ENCODE results near the gene LRP2BP.
"Not testable (repeated sequence)": the region's sequence is repeated elsewhere in the genome, so short reads cannot be mapped to it uniquely, and the experiment has no call there.

Gene LRP2BP

GRCh38 chr4:185358959-185359358 lies 36.8 kb downstream of the LRP2BP start:
- DNase-seq = no peak

DNA sequence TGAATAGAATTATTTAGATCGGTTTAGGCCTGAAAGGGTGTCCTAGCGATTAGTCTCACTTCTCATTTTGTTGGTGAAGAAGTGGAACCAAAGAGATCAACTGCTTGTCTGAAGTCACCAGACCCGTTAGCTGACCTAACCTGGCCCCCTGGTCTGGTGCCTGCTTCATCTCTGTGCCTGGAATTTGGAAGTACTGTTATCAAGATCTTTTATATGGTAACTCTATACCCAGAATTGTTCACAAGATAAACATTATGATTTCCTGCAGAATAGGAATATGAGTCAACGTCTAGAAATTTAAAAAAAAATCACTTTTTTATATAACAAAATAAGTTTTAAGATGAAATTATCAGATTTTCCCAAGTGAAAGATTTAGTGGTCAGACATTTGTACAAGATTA lies 37.2 kb downstream of the LRP2BP start:
- DNase-seq = no peak

DNA sequence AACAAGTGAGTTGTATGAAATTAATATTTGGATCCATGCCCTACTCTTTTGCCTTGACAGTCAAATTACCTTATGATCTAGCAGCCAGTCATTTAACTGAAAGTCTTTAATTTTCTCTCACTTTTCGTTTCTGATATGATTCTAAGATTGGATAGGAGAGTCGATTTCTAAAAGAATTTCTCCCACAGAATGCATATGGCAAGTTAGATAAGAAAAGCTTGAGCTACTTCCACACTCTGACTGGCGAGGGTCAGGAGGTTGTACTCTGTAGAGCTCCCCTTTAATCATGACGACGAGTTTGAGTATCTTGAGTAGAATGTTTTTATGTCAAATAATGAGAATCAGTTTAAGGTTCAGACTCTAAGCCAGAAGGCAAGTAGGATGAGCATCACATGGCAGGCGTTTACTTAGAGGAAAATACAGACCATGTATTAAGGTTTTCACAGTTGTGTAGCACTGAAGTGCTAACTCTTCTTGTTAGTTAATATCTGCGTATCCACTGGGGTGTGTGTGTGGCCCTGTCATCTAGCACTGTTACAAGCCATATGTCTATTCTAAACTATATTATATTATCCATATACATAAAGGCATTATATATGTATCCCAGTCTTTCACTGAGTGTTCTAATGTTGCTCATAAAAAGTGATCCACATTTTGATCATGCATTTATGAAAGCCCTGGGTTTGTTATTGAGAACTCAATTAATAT lies 37.8 kb downstream of the LRP2BP start:
- DNase-seq = no peak

DNA sequence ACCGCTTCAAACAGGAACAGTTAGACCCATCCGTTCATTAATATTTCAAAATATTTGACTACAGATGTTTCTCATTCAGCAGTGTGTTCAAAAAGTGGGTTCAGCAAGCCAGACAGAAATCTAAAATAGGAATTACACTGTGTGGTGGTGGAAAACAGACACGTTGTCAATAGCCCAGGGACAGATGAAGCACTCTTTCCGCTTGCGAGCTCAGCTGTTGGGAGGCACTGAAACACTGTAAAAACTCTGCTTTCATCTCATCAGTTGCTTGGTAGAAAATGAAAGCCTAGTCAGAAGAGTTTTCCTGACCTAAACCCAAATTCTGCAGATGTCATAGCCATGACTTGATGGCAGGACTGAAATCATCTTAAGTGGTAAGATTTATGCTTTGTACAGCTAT lies 38.5 kb downstream of the LRP2BP start:
- no peak for DNase-seq

GRCh38 chr4:185352741-185353140 lies 43.0 kb downstream of the LRP2BP start:
- no peak for DNase-seq

DNA sequence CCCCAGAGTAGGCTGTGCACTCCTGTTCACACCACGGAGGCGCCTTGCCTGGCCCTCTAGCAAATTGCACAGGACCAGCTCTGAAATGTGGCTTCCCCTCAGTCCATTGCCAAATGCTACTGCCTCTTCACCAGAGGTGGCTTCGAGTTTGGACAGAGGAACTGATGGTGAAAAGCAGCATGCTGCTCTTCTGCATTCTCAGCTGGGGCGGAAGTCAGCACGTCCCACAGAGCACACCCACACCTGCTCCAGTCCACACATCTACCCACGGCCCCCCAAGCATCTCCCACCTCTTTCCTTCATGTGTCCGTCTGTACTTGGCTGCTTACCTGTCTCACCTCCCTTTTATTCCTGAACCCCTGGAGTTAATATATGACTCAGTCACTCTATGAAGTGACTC lies 43.5 kb downstream of the LRP2BP start:
- DNase-seq = no peak

DNA sequence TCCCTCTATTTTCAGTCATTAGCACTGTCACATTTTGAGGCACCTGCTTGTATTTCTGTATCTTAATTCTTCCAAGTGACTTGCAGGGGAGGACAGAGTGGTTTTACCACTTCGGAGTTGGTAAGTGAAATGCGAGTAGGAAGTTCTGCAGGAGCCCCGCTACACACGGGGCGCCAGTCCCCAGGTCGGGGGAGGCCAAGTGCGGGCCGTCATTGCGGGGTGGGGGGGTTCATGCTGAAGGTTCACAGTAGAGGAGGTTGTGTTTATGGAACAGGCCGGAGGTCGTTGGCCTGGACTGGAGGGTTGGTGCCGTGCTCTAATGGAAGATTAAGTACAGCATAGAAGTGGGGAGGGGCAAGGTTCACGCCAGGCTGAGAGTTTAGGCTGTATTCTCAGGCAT lies 44.0 kb downstream of the LRP2BP start:
- no peak for DNase-seq

DNA sequence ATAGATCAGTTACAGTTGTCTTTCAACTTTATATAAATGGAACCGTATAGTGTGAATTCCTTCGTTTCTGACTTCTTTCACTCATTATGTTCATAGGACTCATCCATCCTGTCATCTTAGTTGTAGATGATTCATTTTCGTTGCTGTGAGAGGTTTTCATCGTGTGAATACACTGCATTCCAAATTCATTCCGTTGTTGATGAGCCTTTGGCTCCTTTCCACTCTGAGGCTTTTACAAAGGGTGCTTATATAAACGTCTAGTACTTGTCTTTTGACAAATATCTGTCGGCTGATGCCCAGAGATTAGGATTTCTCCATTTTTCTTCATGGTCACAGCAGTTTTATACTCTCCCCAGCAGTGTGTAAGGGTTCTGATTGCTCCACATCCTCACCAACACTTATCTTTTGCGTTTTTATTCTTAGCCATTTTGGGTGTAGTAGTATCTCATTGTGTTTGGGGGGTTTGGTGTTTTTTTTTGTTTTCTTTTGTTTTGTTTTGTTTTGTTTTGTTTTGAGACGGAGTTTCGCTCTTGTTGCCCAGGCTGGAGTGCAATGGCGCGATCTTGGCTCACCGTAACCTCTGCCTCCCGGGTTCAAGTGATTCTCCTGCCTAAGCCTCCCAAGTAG lies 48.6 kb downstream of the LRP2BP start:
- DNase-seq = no peak

DNA sequence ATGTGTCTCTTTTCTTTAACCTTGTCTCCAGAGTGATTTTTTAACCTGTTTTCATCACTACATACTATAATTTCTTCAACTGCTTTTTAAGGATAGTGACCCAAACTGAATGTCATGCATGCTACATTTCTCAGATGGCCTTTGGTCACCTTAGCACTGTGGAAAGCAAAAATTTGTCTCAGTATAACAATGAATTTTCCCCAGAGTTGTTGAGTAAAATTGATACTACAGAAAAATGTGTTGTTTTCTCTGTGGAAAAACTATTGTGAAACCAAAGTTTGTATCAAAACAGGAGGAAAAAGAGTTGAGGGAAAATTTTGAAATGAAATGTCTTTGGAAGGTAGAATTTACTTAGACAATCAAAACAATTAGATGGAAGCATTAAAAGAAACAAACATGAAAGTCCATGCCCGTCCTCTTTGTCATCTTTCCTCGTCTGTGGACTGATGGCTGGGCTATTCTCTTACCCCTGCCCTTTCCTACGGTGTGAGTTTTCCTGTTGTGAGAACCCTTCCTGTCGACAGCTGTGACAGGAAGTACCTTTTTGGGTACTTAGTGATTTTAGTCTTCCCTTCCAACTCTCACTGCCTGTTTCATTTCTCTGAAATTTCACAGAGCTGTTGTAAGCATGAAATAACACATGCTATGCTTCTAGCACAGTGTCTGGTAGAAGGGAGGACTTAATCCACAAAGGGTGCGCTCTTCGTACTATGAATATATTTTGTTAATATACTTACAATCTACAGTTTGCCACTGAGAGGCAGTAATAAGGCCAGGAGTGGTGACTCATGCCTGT lies 50.8 kb downstream of the LRP2BP start:
- DNase-seq = no peak

DNA sequence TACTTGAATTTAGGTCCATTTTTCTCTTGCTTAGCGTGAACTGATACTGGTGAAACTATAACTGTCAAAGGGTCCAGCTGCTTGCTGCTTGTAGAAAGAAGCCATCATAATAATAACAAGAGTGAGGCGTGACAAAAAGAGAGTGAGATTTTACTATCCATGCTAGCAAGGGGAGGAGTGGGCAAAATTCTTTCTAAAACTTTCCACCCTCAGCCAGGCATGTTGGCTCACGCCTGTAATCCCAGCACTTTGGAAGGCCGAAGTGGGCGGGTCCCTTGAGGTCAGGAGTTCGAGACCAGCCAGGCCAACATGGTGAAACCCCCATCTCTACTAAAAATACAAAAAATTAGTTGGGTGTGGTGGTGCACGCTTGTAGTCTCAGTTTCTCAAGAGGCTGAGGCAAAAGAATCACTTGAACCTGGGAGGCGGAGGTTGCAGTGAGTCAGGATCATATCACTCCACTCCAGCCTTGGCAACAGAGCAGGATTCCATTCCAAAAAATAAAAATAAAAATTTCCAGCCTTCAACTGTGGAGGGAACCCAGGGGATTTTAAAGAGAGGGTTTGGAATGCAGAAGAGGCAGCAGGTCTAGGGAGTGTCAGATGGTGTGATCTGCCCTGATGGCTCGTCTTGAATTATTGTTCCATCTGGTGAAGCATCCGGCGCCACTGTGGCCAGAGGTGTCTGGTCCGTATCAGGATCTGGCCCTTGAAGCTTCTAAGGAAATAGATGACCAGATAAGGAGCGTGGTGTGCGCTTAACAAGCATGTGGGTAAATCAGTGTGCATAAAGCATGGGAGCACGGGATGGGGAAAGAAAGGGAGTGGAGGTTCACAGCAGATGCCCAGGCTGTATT lies 51.8 kb downstream of the LRP2BP start:
- DNase-seq = no peak

GRCh38 chr4:185341841-185342240 lies 53.9 kb downstream of the LRP2BP start:
- DNase-seq = no peak

GRCh38 chr4:185341377-185341776 lies 54.3 kb downstream of the LRP2BP start:
- no peak for DNase-seq

- DNase-seq = no peak
Observed at GRCh38 chr4:185339941-185340340, 55.8 kb downstream of the LRP2BP start.

DNA sequence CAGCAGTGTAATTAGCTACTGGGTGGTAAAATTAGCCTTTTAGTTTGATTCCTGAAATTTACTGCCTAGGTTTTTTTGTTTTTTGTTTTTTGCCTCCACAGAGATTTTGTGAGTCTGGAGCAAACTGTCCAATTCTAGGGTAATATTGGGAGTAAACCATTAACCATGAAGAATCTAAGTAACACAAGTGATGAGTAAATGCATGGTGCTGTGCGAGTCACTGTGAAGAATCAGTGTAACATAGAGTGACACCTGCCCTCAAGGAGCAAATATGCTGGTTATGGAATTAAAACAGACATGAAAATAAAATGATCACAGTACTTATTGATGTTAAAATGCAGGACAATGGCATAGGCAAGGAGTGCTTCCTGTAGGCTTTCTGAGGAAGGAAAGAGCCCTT lies 60.1 kb downstream of the LRP2BP start:
- no peak for DNase-seq

- no peak for DNase-seq
Observed at GRCh38 chr4:185334326-185334725, 61.4 kb downstream of the LRP2BP start.

DNA sequence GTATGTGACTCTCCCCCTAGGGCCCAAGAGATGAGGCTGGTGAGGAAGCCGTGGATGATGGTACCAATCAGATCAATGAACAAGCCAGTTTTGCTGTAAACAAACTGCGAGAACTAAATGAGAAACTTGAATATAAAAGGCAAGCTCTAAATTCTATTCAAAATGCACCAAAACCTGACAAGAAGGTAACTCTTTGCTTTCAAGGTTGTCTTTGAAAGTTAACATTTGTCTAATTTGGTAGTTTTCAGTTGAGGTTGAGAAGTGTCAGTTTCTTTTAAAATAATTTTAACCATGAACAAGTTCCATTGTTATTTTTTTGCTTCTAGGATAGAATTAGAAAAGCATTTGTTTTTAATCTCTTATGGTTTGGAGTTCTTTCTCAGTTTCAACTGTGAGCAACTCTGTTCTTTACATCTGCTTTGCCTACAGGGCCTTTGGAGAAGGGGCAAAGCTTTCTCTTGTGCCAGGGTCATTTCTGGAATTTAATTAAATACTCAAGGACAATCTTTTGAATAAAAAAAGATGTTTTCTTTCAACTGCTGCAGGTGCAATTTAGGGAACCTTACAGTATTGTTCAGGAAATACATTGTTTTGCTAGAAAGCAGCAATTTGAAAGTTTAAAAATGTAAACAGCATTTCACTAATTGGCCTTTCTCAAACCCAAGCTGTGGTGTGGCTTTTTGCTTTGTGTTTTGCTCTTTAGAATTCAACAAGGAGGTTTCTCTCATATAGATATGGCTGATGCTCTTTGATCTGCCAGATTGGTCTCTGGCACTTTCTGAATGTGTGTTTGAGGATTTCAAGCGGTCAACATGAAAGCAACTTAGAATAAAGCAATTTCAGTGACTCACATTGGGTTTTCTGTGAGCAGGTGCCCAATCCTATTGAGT lies 62.9 kb downstream of the LRP2BP start:
- DNase-seq = no peak

GRCh38 chr4:185329879-185330510 lies 65.7 kb downstream of the LRP2BP start:
- DNase-seq = not testable (repeated sequence)

DNA sequence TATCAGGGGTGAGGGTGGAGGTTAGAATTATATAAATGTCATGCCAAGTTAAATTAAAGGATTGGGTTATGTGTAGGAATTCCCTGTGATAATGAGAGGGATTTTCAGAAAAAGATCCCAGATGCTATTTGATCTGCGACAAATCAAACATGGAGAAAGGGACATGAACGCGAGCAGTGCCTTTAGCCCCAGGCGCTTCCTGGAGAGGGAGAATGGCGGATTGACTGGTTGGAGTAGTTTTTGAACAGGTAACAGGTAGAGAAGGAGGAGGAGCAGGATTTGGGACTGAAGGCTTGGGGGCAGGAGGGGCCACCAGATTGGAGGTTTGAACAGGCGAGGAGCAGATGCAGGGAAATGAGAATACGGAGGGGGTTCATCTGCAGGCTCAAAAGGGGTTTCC lies 67.1 kb downstream of the LRP2BP start:
- no peak for DNase-seq

- not testable (repeated sequence) for DNase-seq
Observed at GRCh38 chr4:185325721-185326120, 70.0 kb downstream of the LRP2BP start.

GRCh38 chr4:185324361-185324760 lies 71.4 kb downstream of the LRP2BP start:
- not testable (repeated sequence) for DNase-seq

DNA sequence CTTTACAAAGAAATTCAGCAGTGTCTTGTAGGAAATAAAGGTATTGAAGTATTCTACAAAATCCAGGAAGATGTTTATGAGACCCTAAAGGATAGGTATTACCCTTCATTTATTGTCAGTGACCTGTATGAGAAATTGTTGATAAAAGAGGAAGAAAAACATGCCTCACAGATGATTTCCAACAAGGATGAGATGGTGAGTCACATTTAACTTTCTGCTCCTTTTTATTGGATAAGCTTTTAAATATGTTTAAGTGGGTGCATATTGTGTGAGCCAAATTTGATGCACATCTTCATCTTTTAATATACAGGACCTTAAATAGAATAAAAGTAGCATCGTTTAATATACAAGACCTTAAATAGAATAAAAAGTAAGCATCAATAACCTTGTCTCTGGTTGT lies 72.1 kb downstream of the LRP2BP start:
- DNase-seq = no peak

GRCh38 chr4:185322803-185323202 lies 72.9 kb downstream of the LRP2BP start:
- no peak for DNase-seq
